Femur (tissue), 1 donor: ENCODE data around the gene GAK.
"Not testable (repeated sequence)": the region's sequence is repeated elsewhere in the genome, so short reads cannot be mapped to it uniquely, and the experiment has no call there.

Source experiments
- DNase-seq: peaks from one replicate; pipeline ENCODE4 v3.0.0-alpha.2; 2017

The GAK gene

GRCh38 chr4:925171-925570 is 6.9 kb downstream of the GAK start:
- DNase-seq, result no peak

GRCh38 chr4:924107-925096 is 7.7 kb downstream of the GAK start:
- DNase-seq, result peak; percentile 8

- DNase-seq, result no peak
Measured at GRCh38 chr4:921830-922331, 10.2 kb downstream of the GAK start.

- DNase-seq, result not testable (repeated sequence)
Measured at GRCh38 chr4:919004-919680, 13.0 kb downstream of the GAK start.

- DNase-seq, result not testable (repeated sequence)
Measured at GRCh38 chr4:918591-918990, 13.5 kb downstream of the GAK start.

GRCh38 chr4:917992-918391 is 14.1 kb downstream of the GAK start:
- DNase-seq, result no peak

GRCh38 chr4:917466-917865 is 14.7 kb downstream of the GAK start:
- DNase-seq, result no peak

GRCh38 chr4:915595-915994 is 16.5 kb downstream of the GAK start:
- DNase-seq, result no peak

- DNase-seq, result no peak
Measured at GRCh38 chr4:915041-915474, 17.1 kb downstream of the GAK start.

GRCh38 chr4:914531-914930 is 17.6 kb downstream of the GAK start:
- no peak for DNase-seq

- no peak for DNase-seq
Measured at GRCh38 chr4:913280-913618, 18.9 kb downstream of the GAK start.

- no peak for DNase-seq
Measured at GRCh38 chr4:912548-913279, 19.4 kb downstream of the GAK start.

GRCh38 chr4:911871-912490 is 20.1 kb downstream of the GAK start:
- no peak for DNase-seq

GRCh38 chr4:911221-911751 is 20.8 kb downstream of the GAK start:
- no peak for DNase-seq

GRCh38 chr4:910366-911091 is 21.6 kb downstream of the GAK start:
- no peak for DNase-seq

GRCh38 chr4:909821-910220 is 22.3 kb downstream of the GAK start:
- DNase-seq, result no peak

- no peak for DNase-seq
Measured at GRCh38 chr4:909131-909571, 23.0 kb downstream of the GAK start.

- no peak for DNase-seq
Measured at GRCh38 chr4:907691-908425, 24.3 kb downstream of the GAK start.

- no peak for DNase-seq
Measured at GRCh38 chr4:907103-907400, 25.1 kb downstream of the GAK start.

GRCh38 chr4:906339-907102 is 25.6 kb downstream of the GAK start:
- no peak for DNase-seq
